Measurements from ENCODE around the gene PHF21B.
"Not testable (repeated sequence)": the region's sequence is repeated elsewhere in the genome, so short reads cannot be mapped to it uniquely, and the experiment has no call there.

The PHF21B gene

DNA sequence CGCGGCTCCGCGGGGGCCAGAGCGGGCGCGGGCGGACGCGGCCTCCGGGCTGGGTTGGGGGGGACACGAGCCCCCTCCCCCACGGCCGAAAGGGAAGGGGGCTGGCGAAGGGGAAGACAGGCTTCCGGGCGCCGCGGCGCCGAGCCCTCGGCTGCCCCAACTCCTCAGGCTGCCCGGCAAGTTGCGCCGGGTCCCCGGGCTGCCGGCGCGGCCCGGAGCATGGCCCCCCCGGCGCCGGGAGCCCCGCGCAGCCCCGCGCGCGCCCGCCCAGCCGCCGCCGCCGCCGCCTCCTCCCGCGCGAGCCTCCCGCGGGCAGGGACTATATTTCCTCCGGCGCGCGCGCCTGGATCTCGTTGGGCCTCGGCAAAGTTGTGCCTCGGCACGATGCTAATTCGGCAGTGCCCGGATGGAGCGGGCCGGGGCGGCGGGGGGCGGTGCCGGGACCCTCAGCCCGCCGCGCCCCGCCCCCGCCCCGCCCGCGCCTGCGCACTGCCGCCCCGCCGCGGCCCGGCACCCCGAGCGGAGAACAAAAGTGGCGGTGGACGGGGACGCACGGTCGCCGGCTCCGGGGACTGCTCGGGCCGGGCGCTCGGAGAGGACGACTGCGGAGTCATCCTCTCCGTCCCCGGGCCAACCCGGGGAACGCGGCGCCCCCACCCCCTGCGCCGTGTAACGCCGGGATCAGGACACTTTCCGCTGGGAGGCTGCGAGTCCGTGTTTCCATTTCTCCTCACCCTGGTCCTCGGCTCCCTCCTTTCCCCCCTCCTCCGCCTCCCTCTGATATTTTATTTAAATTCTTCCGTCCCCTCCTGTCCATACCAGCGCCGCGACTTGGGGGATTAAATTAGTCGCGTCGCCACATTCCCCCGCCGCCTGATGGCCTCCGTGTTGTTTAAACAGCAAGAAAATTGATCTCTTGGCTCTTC lies at the start of gene PHF21B:
Gene PHF21B, minus strand, starts transcription at position 400 of the 926 bp plus-strand sequence. CDS start 456 bp downstream, outside the sequence.
- peak; percentile 89 for DNase-seq (ENCODE audit: low read depth, low spot score)

DNA sequence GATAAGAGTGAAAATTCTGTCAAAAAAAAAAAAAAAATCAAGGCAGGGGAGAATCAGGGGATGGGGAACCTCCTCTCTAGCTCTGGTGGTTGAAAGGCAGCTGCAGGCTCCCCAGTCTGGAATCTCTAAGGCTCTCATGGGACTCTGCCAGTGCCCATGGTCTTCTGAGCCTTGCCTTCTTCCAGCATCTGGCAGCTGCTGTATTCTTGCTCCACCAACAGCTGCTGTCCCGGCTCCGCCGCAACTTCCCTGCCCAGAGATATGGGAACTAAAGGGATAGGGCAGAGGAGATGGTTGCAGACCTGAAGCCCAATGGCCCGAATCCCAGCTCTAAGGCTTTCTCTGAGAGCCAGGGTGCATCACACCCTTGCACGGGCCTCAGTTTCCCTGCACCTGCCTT lies 49.5 kb upstream of the PHF21B start:
- DNase-seq (ENCODE audit: low read depth, low spot score): no peak

GRCh38 chr22:45058622-45058912 lies 48.8 kb upstream of the PHF21B start:
- no peak for DNase-seq (ENCODE audit: low read depth, low spot score)

GRCh38 chr22:45055936-45056335 lies 46.1 kb upstream of the PHF21B start:
- DNase-seq (ENCODE audit: low read depth, low spot score): no peak

- no peak for DNase-seq (ENCODE audit: low read depth, low spot score)
Observed at GRCh38 chr22:45053571-45053970, 43.8 kb upstream of the PHF21B start.

DNA sequence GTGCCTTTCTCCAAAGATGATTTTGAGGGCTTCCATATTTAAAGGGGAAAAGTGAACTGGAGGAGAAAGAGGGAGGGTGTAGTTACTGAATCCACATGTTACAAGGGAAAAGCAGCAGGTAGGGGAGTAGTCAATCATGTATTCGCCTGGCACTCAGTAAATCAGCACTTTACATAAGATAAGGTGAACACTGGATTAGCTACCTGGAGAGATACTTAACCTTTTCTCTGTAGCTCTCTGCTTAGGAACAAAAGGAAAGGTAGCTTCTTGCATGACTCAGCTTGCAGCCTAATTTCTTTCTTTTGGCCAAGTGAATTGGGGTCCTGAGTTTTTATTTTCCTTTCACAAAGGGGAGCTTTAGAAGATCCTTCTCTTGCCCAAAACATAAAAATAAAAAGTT lies 43.3 kb upstream of the PHF21B start:
- no peak for DNase-seq (ENCODE audit: low read depth, low spot score)

GRCh38 chr22:45052665-45053064 lies 42.9 kb upstream of the PHF21B start:
- DNase-seq (ENCODE audit: low read depth, low spot score): not testable (repeated sequence)

DNA sequence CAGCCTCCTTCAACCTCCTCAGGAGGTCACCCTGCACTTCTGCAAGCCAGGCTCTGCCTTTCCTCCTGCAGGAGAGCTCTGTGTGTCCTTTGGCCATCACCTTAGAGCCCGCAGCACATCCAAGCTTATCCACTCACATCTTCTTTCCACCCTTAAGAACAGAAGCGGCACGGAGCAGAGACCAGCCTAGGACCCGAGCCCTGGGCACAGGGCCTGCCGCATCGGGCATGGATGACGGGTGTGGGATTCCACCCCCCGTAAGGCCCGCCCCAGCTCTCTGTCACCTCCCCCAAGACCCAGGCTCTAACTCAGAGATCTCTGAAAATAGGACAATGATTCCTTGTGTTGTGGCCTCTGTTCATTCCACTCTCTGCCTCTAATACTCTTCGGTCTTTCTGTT lies 42.1 kb upstream of the PHF21B start:
- no peak for DNase-seq (ENCODE audit: low read depth, low spot score)

- no peak for DNase-seq (ENCODE audit: low read depth, low spot score)
Observed at GRCh38 chr22:45051419-45051818, 41.6 kb upstream of the PHF21B start.

DNA sequence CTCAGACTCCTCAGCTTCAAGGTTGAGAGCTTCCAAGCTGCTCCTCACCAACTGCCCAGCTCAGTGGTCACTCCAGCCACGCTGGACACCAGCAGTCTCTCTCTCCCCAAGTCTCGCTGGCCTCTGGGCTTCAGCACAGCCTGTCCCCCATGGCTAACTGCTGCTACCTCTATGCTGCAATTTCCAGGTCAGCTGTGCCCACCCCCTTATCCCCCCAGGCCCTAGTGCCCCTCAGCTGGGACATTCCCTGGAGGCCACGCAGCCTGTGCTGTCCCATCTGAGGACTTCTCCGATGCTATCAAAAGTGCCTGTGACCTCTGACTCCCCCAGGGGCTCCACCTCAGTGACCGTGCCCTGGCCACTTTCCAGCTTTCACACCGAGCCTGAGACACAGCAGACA lies 37.5 kb upstream of the PHF21B start:
- DNase-seq (ENCODE audit: low read depth, low spot score): no peak

DNA sequence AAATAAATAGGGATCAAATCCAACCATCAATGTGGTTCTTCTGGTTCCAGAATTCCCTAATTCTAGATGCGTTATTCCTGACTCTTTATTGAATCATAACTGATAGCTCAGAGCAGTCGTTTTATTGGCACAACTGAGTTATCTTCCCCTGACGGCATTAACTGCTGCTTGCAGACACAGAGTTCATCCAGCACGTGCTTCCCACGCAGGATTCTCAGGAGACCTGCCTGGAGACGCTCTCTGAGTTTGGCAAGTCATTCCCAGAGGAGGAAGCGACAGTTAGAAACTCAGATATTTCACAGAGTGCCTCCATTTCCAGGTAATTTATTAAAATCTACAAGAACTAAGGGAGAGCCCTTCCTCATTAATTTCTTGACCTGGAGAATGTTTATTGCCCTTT lies 35.4 kb upstream of the PHF21B start:
- DNase-seq (ENCODE audit: low read depth, low spot score): no peak

DNA sequence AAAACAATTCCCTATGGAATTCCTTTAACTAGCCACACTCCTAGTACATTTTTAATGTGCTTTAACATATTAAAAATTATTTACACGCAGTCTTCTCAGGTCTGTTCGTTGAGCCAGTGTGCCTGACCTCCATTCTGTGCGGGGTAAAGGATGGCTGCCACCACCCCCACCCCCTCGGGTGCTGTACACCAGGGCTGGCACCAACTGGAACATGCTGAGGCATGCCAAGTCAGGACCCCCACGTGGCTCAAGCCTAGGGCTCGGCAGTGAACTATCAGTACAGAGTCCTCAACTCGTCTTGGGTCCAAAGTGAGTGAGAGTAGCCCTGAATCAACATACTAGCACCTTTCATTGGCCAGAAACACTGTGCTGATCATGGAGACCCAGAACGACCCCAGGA lies 32.5 kb upstream of the PHF21B start:
- no peak for DNase-seq (ENCODE audit: low read depth, low spot score)

- DNase-seq (ENCODE audit: low read depth, low spot score): no peak
Observed at GRCh38 chr22:45039133-45039532, 29.3 kb upstream of the PHF21B start.

DNA sequence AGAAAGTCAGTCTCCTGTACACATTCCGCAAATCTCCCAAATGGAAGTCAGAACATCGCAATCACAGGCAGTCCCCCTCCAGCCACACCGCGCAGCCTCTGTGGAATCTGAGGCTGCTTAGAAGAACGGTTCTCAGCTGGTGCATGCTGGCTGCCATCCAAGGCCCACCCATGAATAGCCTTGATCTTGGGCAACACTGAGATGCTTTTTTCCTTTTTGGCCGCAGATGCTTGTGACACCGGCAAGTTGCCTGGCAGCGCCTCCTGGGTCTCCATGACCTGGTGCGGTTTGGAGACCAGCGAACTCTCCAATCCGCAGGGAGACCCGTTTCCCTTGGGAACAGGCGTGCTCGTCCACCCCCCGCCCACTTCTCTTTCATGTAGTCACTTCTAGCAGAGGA lies 26.3 kb upstream of the PHF21B start:
- peak; percentile 73 for DNase-seq (ENCODE audit: low read depth, low spot score)

DNA sequence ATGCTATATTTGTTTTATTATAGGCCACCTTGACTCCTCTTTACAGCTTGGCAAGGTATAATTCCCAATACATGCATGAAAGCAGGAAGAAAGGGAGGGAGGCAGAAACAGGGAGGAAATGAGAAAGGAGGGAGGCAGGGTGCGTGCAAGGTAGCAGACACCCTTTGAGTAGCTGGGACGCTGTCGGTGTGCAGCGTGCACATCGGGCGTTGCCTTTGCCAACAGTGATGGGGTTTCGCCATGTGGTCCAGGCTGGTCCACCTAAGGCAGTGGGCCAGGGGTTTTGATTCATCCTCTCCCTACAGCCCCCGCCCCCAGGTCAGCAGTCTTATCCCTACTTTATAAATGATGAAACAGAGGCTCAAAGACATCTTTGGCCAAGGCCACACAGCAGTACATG lies 25.0 kb upstream of the PHF21B start:
- DNase-seq (ENCODE audit: low read depth, low spot score): no peak

DNA sequence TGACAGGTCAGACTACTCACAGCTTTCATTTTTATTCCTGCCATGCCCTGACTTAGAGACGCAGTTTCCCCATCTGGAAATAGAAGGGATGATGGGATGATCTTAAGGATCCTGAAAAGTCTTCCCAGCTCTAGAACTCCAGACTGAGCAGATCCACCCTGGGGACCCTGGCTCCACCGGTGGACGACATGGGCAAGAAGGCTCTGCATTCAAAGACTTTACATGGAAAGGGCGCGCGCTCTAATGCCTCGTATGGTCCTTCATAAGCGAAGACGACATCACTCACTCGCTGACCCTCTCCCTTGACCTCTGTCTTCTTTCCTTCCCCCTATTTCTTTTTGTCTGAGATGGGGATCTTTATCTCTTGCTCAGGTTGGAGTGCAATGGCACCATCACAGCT lies 24.4 kb upstream of the PHF21B start:
- no peak for DNase-seq (ENCODE audit: low read depth, low spot score)

GRCh38 chr22:45033136-45033535 lies 23.3 kb upstream of the PHF21B start:
- DNase-seq (ENCODE audit: low read depth, low spot score): peak; percentile 9

DNA sequence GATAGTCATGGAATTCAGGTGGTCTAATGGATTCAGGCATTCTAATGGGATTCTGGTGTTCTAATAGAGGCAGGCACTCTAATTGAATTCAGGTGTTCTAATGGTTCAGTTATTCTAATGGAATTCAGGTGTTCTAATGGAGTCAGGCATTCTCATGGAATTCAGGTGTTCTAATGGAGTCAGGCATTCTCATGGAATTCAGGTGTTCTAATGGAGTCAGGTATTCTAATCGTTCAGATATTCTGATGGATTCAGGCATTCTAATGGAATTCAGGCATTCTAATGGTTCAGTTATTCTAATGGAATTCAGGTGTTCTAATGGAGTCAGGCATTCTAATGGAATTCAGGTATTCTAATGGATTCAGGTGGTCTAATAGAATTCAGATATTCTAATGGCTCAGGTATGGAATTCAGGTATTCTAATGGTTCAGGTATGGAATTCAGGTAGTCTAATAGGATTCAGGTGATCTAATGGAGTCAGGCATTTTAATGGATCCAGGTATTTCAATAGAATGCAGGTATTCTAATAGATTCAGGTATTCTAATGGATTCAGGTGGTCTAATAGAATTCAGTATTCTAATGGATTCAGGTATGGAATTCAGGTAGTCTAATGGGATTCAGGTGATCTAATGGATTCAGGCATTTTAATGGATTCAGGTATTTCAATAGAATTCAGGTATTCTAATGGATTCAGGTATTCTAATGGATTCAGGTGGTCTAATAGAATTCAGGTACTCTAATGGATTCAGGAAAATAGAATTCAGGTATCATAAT lies 22.0 kb upstream of the PHF21B start:
- no peak for DNase-seq (ENCODE audit: low read depth, low spot score)

- no peak for DNase-seq (ENCODE audit: low read depth, low spot score)
Observed at GRCh38 chr22:45029501-45029900, 19.7 kb upstream of the PHF21B start.

GRCh38 chr22:45026511-45026910 lies 16.7 kb upstream of the PHF21B start:
- DNase-seq (ENCODE audit: low read depth, low spot score): no peak

- no peak for DNase-seq (ENCODE audit: low read depth, low spot score)
Observed at GRCh38 chr22:45023431-45023830, 13.6 kb upstream of the PHF21B start.

- DNase-seq (ENCODE audit: low read depth, low spot score): no peak
Observed at GRCh38 chr22:45019861-45020655, 10.3 kb upstream of the PHF21B start.
